DMS153 treated with DMSO at 0.1 percent for 48 hours (cell line): ENCODE measurements around the gene CNOT3.
A peak's percentile ranks its signal among the peaks of the same experiment; 100 is the strongest.

Experiments used
- DNase-seq: peaks from one replicate; lab custom pipeline; 2025; ENCODE audit not compliant: unreplicated experiment; lab: John Stamatoyannopoulos, UW

CNOT3 gene

DNA sequence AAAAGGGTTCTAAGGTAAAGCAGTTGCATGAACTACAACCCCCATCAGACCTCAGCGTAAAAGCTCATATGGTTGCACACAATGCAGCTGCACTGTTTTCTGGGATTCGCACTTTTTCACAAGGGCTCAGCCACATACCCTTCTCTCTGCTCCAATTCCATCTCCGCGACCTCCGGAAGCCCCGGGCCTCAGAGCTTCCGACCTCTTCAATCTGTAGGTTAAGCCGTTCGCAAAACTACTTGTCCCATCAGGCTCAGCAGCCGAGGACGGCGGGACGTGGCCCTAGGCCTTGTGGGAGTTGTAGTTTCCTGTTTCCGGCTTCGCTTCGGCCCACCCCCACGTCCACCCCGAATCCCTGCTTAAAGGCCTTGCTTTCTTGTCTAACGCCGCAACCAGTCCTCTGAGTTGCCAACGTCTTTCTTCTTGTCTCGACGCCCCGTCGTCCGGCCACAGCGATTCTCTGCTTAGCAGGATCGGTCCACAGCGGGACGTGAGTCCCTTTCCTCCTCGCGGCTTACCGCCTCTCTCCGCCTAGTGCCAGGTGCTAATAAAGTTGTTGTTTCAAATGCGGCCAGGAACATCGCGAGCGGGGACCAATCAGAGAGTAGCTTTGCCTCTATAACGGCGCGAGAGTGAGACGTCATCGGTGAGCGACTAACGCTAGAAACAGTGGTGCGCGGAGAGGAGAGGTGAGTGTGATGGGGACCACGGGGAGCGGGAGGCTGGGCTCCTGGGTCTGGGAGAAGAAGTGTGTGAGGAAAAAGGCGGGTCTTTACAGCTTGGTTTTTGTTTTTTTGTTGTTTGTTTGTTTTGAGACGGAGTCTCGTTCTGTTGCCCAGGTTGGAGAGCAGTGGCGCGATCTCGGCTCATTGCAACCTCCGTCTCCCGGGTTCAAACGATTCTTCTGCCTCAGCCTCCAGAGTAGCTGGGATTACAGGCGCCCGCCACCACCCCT lies 22.2 kb upstream of the CNOT3 start, which contains the start of the genes PRPF31 and TFPT:
TSS of gene PRPF31 (plus strand) at position 646 of the 955 bp plus-strand sequence. CDS start 2,525 bp downstream, outside the sequence.
TSS of gene TFPT (minus strand) at position 549 of the 955 bp plus-strand sequence. CDS start at position 161, 388 bp downstream.
- peak; percentile 92 for DNase-seq

DNA sequence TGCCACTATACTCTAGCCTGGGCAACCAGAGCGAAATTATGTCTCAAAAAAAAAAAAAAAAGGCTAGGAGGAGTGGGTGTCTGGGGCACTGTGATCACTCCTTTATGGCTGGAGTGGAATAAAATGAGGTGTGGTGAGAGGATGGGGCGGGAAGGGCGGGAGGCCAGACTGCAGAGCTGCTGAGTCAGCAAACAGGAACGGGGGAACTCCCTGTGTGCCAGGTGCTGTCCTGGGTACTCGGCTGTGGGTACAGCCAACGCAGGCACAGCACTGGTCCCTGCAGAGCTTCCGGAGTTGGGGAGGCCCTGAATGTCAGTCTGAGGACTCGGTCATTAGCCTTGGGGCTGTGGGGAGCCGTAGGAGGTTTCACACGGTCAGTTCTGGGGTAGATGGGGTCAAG lies 16.3 kb upstream of the CNOT3 start:
- no peak for DNase-seq

DNA sequence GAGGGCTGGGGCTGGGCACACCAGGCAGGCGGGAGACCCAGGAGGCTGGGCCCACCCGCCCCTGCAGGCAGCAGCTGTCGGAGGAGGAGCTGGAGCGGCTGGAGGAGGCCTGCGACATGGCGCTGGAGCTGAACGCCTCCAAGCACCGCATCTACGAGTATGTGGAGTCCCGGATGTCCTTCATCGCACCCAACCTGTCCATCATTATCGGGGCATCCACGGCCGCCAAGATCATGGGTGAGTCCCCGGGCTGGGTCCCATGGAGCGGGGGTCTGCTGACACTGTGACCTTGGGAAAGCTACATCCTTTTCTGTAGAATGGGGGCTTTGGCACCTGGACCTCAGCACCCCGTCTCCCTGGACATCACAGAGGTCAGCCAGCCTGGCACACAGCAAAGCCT lies 13.9 kb upstream of the CNOT3 start:
- DNase-seq, result no peak

DNA sequence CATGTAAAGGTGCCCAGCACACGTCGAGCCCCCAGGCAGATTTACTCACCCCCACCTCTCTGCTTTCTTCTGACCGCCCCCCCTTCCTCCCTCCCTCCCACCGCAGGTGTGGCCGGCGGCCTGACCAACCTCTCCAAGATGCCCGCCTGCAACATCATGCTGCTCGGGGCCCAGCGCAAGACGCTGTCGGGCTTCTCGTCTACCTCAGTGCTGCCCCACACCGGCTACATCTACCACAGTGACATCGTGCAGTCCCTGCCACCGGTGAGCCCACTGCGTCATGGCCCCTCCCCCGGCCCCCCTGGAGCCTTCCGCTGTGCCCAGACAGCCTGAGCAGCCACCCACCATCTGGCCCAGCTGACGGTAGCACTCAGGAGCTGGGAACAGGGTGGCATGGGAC lies 13.2 kb upstream of the CNOT3 start:
- no peak for DNase-seq

DNA sequence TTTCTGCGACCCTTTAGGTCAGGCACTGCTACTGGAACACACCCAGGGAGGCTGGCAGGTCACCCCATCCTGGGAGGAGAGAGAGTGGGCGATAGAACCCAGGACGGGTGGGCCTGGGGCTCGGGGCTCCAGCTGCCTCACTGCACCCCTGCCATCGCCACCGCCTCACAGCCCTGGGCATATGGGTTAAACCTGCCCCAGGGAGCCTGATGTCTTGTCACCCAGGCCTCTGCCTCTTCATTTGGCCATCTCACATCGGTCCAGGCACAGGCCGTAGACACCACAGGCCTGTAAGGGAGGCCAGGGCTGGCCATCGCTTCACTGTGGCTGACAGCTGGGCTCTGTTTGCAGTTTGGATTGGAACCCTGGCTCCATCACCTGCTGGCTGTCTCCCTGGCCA lies 11.8 kb upstream of the CNOT3 start:
- no peak for DNase-seq

DNA sequence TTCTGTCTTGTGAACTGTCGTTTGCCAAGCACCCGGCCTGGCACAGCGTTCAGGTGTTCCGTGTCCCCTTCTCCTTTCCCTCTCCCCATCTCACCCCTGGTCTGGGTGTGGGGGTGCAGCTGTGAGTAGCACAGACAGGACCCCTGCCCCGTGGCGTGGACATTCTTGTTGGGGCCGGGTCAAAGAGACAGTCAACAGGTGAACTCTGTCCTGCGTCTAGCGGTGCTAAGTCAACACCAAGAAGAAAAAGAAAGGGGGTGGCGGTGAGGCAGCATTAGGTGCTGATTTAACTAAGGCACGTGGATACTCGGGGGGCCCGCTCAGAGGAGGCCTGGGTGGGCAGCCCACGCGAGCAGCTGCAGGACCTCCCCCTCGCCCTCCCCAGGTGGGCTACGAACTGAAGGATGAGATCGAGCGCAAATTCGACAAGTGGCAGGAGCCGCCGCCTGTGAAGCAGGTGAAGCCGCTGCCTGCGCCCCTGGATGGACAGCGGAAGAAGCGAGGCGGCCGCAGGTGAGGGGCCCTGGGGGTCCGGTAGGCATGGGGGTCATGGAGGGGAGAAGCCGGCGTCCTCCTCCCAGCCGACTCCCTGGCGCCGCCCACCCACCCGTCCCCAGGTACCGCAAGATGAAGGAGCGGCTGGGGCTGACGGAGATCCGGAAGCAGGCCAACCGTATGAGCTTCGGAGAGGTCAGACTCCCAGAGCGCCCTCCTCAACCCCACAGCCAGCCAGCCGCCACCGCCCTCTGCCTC lies 9.7 kb upstream of the CNOT3 start:
- DNase-seq, result no peak

DNA sequence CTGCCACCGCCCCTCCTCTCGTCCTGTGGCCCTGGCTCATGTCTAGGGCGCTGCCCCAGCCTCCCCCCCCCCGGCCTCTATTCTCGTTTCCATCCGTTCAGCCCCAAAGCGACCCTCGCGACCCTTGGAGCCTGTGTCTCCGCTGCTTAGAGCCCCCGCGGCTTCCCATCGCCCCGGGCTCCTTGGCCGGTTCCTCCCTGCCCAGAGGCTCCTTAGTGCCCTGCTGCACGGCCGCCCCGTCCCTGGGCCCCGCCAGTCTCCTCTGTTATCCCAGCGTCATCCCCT lies 9.2 kb upstream of the CNOT3 start:
- no peak for DNase-seq

DNA sequence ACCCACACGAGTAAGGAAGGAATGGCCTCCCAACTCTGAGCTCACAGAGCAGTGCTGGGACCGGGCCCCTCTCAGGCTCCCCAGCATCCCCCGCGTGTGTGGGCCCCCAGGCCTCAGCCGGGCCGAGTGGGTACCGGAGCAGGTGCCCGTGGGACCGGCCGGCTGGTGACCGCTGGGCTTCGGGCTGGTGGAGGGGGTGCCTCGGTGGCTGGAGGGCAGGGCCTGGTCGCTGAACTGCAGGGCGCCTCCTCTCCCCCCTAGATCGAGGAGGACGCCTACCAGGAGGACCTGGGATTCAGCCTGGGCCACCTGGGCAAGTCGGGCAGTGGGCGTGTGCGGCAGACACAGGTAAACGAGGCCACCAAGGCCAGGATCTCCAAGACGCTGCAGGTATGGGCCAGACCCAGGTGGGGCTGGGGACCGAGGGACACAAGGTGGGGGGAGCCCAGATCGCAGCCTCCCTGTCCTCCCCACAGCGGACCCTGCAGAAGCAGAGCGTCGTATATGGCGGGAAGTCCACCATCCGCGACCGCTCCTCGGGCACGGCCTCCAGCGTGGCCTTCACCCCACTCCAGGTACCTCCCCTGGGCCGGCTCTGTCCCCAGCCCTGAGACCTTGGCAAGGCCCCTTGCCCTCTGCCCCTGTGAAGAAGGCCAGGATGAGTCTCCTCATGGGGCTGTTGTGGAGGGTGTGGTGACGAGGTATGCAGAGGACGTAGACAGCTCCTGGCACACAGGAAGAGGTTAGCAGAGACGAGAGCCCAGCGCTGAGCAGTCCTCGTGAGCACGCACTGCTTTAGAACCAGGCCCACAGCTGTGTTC lies 8.6 kb upstream of the CNOT3 start:
- no peak for DNase-seq

DNA sequence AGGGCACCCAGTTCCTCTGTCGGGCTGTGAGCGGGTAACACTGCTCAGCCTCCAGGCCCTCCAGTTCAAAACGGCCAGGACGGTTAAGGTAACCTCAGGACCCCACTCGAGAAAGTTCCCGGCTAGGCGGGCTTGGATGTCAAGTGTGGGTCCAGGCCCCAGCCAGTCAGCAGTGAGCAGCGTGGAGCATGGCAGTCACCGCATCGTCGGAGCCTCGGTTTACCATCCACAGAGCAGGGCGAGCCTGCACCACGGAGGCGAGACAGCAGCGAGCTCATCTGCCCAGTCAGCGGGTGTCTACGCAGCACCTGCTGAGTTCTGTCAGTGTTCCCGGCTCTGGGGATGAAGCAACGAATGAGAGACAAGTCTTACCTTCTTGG lies 8.0 kb upstream of the CNOT3 start:
- DNase-seq, result no peak

DNA sequence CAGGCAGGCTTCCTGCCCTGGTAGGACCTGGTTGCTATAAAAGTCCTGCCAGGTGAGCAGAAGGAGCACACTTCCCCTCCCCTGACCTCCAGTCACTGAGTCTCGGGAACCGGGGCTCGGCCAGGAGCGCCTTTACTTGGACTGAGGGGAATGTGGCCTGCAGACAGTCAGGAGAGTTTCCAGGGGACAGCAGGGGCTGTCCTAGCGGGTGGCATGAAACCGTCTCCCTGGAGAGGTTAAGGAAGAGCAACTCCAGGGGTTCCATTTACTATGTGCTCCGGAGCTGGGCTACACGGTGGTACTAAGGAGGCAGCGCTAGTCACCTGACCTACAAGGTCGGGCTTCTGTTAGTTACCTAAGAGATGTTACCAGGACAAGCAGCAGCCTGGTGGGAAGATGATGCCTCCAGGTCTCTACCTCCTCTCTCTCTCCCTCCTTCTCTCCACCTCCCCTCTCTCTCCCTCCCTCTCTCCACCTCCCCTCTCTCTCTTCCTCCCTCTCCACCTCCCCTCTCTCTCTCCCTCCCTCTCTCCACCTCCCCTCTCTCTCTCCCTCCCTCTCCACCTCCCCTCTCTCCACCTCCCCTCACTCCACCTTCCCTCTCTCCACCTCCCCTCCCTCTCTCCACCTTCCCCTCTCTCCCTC lies 4.1 kb upstream of the CNOT3 start:
- peak; percentile 54 for DNase-seq

DNA sequence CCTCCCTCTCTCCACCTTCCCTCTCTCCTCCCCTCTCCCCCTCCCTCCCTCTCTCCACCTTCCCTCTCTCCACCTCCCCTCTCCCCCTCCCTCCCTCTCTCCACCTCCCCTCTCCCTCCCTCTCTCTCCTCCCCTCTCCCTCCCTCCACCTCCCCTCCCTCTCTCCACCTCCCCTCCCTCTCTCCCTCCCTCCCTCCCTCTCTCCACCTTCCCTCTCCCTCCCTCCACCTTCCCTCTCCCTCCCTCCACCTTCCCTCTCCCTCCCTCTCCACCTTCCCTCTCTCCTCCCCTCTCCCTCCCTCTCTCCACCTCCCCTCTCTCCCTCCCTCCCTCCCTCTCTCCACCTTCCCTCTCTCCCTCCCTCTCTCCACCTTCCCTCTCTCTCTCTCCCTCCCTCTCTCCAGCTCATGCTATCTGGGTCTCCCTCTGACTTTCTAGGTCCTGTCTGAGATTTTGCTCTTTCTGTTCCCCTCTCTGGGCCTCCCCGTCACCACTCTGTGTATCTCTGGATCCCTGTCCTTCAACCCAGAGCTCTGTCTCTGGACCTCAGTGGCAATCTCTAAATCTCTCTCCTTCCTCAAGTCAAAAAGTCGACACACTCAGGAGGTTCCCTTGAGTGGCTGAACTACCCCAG lies 3.5 kb upstream of the CNOT3 start:
- DNase-seq, result no peak

DNA sequence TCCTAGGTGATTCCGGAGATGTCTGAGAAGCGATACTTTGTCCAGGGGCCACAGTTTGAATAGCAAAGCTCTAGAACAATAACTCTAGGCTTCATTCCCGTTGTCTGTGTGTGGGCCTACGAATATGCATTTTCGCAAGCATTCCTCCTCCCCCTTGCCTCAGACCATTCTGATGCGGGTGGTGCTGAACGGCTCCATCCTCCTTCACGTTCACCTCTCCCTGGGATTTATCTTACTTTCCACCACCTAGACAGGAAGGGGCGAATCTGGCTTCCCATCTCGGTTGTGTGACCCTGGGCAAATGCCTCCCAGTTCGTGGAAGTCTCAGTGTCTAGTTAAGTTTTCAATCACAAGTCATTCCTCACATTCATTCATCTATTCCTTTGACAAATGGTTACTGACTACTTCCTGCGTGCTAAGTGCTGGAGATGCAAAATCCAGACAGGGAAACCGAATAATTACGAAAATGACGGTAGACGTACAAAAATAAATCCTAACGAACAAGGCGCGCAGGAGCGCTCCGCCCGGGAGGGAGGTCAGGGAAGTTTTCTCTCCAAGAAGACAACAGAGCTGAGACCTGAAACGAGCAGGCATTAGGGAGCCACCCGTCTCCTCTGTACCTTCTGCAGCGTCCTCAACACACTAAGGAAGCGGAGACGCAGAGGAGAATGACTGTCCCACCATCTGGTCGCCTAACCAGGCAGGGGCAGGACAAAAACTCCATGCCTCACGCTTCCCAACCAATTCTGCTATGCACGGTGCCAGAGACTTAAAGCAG lies 1.3 kb upstream of the CNOT3 start:
- DNase-seq, result no peak

DNA sequence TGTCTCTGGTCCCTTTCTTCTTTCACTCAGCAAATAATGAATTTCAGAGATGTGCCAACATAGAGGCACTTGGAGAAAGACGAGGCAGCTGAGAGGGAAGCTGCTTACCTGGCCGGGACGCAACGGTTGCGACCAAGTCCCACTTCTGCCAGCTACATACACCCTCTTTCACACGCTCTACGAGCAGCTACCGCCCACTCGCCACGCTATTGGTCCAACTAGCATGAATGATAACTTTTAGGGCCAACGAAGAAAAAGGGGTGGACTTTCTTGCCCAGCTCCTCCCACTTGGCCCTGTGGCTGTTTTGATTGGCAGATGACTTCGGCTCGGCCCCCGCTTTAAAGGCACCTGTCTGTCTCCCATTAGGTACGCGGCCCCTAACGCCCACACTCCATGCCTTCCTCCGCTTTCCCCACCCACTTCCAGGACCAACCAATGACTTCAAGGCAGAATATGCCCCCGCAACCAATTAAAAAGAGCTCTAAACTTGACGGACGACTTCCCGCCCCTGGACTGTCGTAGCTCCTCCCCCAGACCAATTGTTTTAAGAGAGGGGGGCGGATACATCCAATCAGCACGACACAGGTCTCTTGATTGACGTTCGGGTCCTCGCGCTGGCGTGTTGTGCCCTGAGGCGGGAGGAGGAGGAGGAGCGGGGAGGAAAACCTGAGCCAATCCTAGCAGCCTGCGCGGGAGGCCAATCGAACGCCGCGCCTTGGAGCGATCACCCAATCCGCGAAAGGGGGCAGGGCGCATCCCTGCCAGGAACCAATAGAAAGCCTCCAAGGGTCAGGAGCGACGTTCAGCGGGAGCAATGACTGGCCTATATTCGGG lies 481 bp upstream of the CNOT3 start:
- DNase-seq, result peak; percentile 100

DNA sequence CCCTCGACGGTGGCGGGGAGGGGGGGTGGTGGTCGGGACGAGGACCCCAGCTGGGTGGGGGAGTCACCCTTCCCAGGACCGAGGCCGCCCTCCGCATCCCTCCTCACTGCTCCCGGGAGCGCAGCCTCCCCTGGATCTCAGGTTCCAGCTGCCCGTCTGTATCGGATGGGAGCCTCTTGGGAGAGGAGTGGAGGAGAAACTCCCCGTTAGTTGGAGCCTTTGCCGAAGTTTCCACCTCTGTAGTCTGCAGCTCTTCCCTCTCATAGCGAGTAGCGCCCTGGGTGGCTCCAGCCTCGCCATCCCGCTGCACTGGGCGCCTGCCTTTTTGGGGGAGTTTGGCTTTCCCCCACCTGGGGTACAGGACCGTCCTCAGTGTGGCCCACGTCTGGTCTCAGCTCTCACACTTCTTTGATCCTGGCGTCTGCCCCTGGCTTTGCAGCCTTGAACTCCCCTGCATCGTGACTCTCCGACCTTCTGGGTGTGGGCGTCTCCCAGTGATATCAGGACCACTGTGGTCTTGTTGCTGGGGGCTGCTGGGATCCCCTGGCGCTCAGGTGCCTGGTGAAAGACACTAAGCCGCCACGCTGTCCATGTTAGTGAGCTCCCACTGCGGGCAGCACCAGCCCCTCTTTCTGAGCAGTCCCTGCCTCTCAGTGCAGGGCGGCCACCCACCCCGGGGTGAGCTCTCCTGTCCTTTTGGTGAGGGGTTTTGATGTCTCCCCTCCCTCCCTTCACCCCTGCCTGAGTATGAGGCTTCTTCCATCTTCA lies 1.1 kb downstream of the CNOT3 start:
- no peak for DNase-seq

DNA sequence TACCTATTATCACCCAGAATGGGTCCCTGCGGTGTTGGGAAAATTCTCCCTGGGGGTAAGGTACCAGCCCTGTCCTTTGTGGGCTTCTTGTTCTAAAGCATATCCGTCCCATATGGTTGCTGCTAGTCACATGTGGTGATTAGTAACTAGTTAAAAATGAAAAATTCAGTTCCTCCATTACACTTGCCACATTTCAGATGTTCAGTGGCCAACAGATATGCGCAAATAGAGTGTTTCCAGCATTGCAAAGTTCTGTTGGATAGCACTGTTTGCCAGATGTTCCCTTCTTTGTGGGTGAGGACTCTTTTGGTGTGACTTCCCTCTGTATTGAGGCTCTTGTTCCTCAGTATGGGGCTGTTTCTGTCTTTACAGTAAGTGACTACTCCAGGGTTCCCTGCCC lies 3.8 kb downstream of the CNOT3 start:
- no peak for DNase-seq

DNA sequence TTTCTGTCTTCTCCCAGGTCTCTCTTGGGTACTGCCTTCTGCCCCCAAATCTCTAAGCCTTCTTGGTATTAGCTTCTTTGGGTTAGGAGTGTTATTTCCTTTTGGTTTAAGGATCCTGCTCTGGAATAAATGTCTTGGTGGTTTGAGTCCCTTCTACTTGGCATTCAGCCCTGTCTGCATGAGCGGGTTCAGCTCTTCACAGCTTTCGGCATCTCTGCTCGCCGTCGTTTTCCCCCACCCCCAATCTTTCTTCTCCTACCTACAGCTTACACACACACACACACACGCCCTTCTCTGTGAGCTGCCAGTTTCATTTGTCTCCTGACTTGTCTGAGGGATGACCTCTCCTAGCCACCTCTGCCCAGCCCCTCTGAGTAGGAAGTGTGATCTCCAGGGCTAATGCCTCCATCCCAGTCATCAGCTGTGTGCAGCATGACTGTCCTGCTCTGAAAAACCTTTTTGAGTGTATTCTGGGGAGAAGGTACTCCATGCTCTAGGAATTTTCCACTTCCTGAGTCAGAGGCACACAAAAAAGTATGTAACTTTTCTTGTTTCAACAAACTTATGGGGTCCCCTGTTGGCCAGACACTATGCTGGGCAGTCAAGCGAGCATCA lies 4.7 kb downstream of the CNOT3 start:
- no peak for DNase-seq

DNA sequence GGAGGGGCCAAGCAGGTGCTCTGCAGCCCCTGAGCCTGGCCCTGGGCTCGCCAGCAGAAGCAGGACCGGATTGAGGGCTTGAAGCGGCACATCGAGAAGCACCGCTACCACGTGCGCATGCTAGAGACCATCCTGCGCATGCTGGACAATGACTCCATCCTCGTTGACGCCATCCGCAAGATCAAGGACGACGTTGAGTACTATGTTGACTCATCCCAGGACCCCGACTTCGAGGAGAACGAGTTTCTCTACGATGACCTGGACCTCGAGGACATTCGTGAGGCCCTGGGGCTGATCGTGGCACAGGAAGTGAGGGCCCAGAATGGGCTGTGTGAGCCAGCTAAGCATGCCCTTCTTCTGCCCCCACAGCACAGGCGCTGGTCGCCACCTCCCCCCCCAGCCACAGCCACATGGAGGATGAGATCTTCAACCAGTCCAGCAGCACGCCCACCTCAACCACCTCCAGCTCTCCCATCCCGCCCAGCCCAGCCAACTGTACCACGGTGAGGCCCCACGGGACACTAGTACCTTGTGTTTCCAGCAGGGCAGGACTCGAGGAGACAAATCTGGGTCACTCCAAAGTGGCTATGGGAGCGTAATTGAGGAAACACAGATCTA lies 8.1 kb downstream of the CNOT3 start:
- DNase-seq, result no peak
